H1 (cell line): ENCODE measurements around the gene BSG. TPM values are rescaled to one million over a fixed set of nuclear protein-coding genes. Genes with fewer than 3 reads are reported as not detected.
A peak's percentile ranks its signal among the peaks of the same experiment; 100 is the strongest.

Experiments
- CTCF ChIA-PET: fragments of 300-600 bp; sonication (Branson Sonifier 250); formaldehyde crosslinking; loops from one replicate; lab custom pipeline; 2021; ENCODE audit not compliant: partially characterized antibody; lab: Charles Lee
- POLR2A ChIA-PET: fragments of 300-600 bp; sonication (Branson Sonifier 250); formaldehyde crosslinking; loops from one replicate; lab custom pipeline; 2021; ENCODE audit warnings: inconsistent platforms; ENCODE audit not compliant: partially characterized antibody; lab: Charles Lee
- DNase-seq, 2 experiments: peaks; one replicate each; pipeline versions ENCODE4 v3.0.0 to v3.0.0-alpha.2; 2010 to 2022; ENCODE audit warnings: low spot score in 2 of 2, low read depth in 1 of 2, mixed read lengths in 1 of 2
- FAIRE-seq: peaks from 2 replicates; lab custom pipeline; 2011; peaks lifted over from hg19 to GRCh38; lab: Jason Lieb, UNC
- H2AFZ ChIP-seq: 2 replicates; pipeline ENCODE4 v1.8.1; 2012; ENCODE audit warnings: low read length, inconsistent platforms
- H2AK5ac ChIP-seq: 2 replicates; pipeline ENCODE4 v1.6.1; 2013; ENCODE audit warnings: low read depth, low read length
- H2BK120ac ChIP-seq: replicated peaks from 2 replicates; pipeline ENCODE3; 2013; ENCODE audit warnings: low read depth, low read length, inconsistent platforms
- H2BK12ac ChIP-seq: 2 replicates; pipeline ENCODE4 v1.6.1; 2013; ENCODE audit warnings: low read depth, low read length
- H2BK15ac ChIP-seq: 2 replicates; pipeline ENCODE4 v1.6.1; 2013; ENCODE audit warnings: low read length
- H2BK20ac ChIP-seq: 2 replicates; pipeline ENCODE4 v1.6.1; 2013; ENCODE audit warnings: low read length
- H2BK5ac ChIP-seq: 2 replicates; pipeline ENCODE4 v1.6.1; 2013; ENCODE audit warnings: low read depth, low read length
- H3K14ac ChIP-seq: 2 replicates; pipeline ENCODE4 v1.6.1; 2013; ENCODE audit warnings: inconsistent platforms; ENCODE audit not compliant: insufficient read length
- H3K18ac ChIP-seq: 2 replicates; pipeline ENCODE4 v1.6.1; 2013; ENCODE audit warnings: low read length; ENCODE audit errors: extremely low read depth
- H3K23ac ChIP-seq: 2 replicates; pipeline ENCODE4 v1.6.1; 2013; ENCODE audit warnings: inconsistent platforms; ENCODE audit not compliant: insufficient read length
- H3K23me2 ChIP-seq: 2 replicates; pipeline ENCODE4 v1.6.1; 2013; ENCODE audit warnings: low read depth, low read length
- H3K27ac ChIP-seq: 2 replicates; pipeline ENCODE4 v1.6.1; 2011; ENCODE audit warnings: low read depth, low read length, inconsistent platforms
- H3K27me3 ChIP-seq, 4 experiments: replicated peaks in 1 of 4; 1 replicate in 1 of 4; 2 replicates in 3 of 4; pipeline versions ENCODE4 v1.6.1 to v1.8.1; 2011 to 2013; ENCODE audit warnings: low read length in 3 of 4, mild to moderate bottlenecking in 3 of 4, inconsistent platforms in 2 of 4, mixed read lengths in 2 of 4, moderate library complexity in 1 of 4; ENCODE audit not compliant: control insufficient read depth in 3 of 4, insufficient read depth in 3 of 4; ENCODE audit errors: extremely low read depth in 1 of 4
- H3K36me3 ChIP-seq, 4 experiments: 2 replicates each; pipeline versions ENCODE4 v1.6.1 to v1.8.1; 2011 to 2013; ENCODE audit warnings: mild to moderate bottlenecking in 4 of 4, low read length in 3 of 4, moderate library complexity in 2 of 4, control low read depth in 1 of 4, inconsistent platforms in 1 of 4; ENCODE audit not compliant: insufficient read depth in 4 of 4, control insufficient read depth in 2 of 4
- H3K4ac ChIP-seq: replicated peaks from 2 replicates; pipeline ENCODE3; 2013; ENCODE audit warnings: low read length, low read depth, mixed read lengths, inconsistent platforms; ENCODE audit not compliant: insufficient read length
- H3K4me1 ChIP-seq, 4 experiments: replicated peaks in 1 of 4; 1 replicate in 1 of 4; 2 replicates in 3 of 4; pipeline versions ENCODE4 v1.6.1 to v1.8.1; 2011 to 2013; ENCODE audit warnings: low read length in 3 of 4, inconsistent platforms in 2 of 4, mixed read lengths in 1 of 4; ENCODE audit not compliant: insufficient read depth in 4 of 4, control insufficient read depth in 3 of 4
- H3K4me2 ChIP-seq, 2 experiments: 2 replicates each; pipeline versions ENCODE4 v1.6.1 to v1.8.1; 2011 to 2013; ENCODE audit warnings: low read depth in 2 of 2, low read length in 2 of 2, control low read depth in 1 of 2, inconsistent platforms in 1 of 2, mild to moderate bottlenecking in 1 of 2; ENCODE audit not compliant: insufficient read depth in 1 of 2
- H3K4me3 ChIP-seq, 4 experiments: fragments of 200-600, 300-600 bp in 1 of 4; sonication (generic), shearing (Covaris generic), sonication (Bioruptor Twin) in 1 of 4; 2 replicates each; pipeline versions ENCODE4 v1.5.1 to v1.8.1; 2011 to 2016; ENCODE audit warnings: low read length in 4 of 4, low read depth in 3 of 4, control low read depth in 2 of 4, inconsistent platforms in 2 of 4, mild to moderate bottlenecking in 2 of 4, mixed read lengths in 1 of 4, moderate library complexity in 1 of 4; ENCODE audit not compliant: insufficient read depth in 2 of 4; ENCODE audit errors: extremely low read depth in 1 of 4
- H3K56ac ChIP-seq: replicated peaks from 2 replicates; pipeline ENCODE3; 2013; ENCODE audit warnings: low read depth, mild to moderate bottlenecking, mixed read lengths, low read length, inconsistent platforms; ENCODE audit not compliant: insufficient read length
- H3K79me1 ChIP-seq: 2 replicates; pipeline ENCODE4 v1.6.1; 2013; ENCODE audit warnings: low read depth, low read length, control low read depth
- H3K79me2 ChIP-seq, 2 experiments: 2 replicates each; pipeline versions ENCODE4 v1.6.1 to v1.8.1; 2012 to 2013; ENCODE audit warnings: low read length in 2 of 2, mild to moderate bottlenecking in 2 of 2, inconsistent platforms in 1 of 2; ENCODE audit not compliant: insufficient read depth in 2 of 2, control insufficient read depth in 1 of 2
- H3K9ac ChIP-seq, 4 experiments: replicated peaks in 1 of 4; 1 replicate in 1 of 4; 2 replicates in 3 of 4; pipeline versions ENCODE4 v1.6.1 to v1.8.1; 2011 to 2013; ENCODE audit warnings: low read depth in 3 of 4, low read length in 3 of 4, control low read depth in 2 of 4, mild to moderate bottlenecking in 2 of 4, moderate library complexity in 2 of 4, inconsistent platforms in 1 of 4; ENCODE audit errors: extremely low read depth in 1 of 4
- H3K9me3 ChIP-seq, 2 experiments: 2 replicates each; pipeline versions ENCODE4 v1.6.1 to v1.8.1; 2012 to 2013; ENCODE audit warnings: mild to moderate bottlenecking in 2 of 2, moderate library complexity in 2 of 2, control low read depth in 1 of 2, inconsistent platforms in 1 of 2, low read depth in 1 of 2, low read length in 1 of 2, mixed read lengths in 1 of 2; ENCODE audit not compliant: insufficient read depth in 2 of 2
- H4K20me1 ChIP-seq, 2 experiments: replicated peaks in 1 of 2; 2 replicates each; pipeline versions ENCODE3 to v1.8.1; 2011 to 2013; ENCODE audit warnings: inconsistent platforms in 2 of 2, low read length in 2 of 2, mild to moderate bottlenecking in 1 of 2; ENCODE audit not compliant: insufficient read depth in 2 of 2, control insufficient read depth in 1 of 2
- H4K5ac ChIP-seq: 2 replicates; pipeline ENCODE4 v1.6.1; 2013; ENCODE audit warnings: low read length, low read depth, mixed read lengths, inconsistent platforms; ENCODE audit not compliant: insufficient read length
- H4K8ac ChIP-seq: 2 replicates; pipeline ENCODE4 v1.8.0; 2013; ENCODE audit warnings: mild to moderate bottlenecking, moderate library complexity, low read length, inconsistent platforms; ENCODE audit not compliant: insufficient read depth; ENCODE audit errors: extremely low read depth
- H4K91ac ChIP-seq: replicated peaks from 2 replicates; pipeline ENCODE3; 2013; ENCODE audit warnings: low read length, mixed read lengths, inconsistent platforms; ENCODE audit not compliant: insufficient read length
- EGR1 ChIP-seq: IDR thresholded peaks from 2 replicates; pipeline ENCODE4 v1.6.1; 2011; ENCODE audit warnings: low read depth, low read length, borderline replicate concordance
- HDAC2 ChIP-seq, 2 experiments: fragments of 300-600 bp in 1 of 2; sonication (generic) in 1 of 2; IDR thresholded peaks; 2 replicates each; pipeline ENCODE4 v1.6.1; 2011 to 2012; ENCODE audit warnings: low read depth in 2 of 2, low read length in 2 of 2, mild to moderate bottlenecking in 2 of 2, moderate library complexity in 2 of 2, borderline replicate concordance in 1 of 2, inconsistent platforms in 1 of 2
- KDM1A ChIP-seq: fragments of 200-600, 300-600 bp; sonication (generic); IDR thresholded peaks from 2 replicates; pipeline ENCODE4 v1.7.1; 2016; ENCODE audit warnings: mild to moderate bottlenecking, low read length, borderline replicate concordance
- MAX ChIP-seq: IDR thresholded peaks from 2 replicates; pipeline ENCODE4 v1.6.1; 2012; ENCODE audit warnings: inconsistent platforms
- RAD21 ChIP-seq, 2 experiments: IDR thresholded peaks in 1 of 2; conservative IDR thresholded peaks in 1 of 2; 2 replicates each; pipeline ENCODE4 v1.6.1; 2011; ENCODE audit warnings: low read depth in 2 of 2, low read length in 2 of 2, improper control_type of control experiment in 1 of 2, inconsistent platforms in 1 of 2, mild to moderate bottlenecking in 1 of 2, moderate library complexity in 1 of 2
- RBBP5 ChIP-seq: IDR thresholded peaks from 2 replicates; pipeline ENCODE4 v1.7.1; 2012; ENCODE audit warnings: low read depth, mild to moderate bottlenecking, inconsistent platforms, low read length, moderate library complexity, borderline replicate concordance
- RNF2 ChIP-seq: fragments of 200-900, 300-1000 bp; sonication (generic); IDR thresholded peaks from 2 replicates; pipeline ENCODE4 v1.7.1; 2016; ENCODE audit warnings: borderline replicate concordance, low read depth, mild to moderate bottlenecking, antibody characterized with exemption, low read length; ENCODE audit not compliant: poor library complexity, severe bottlenecking; ENCODE audit errors: missing control alignments
- SUZ12 ChIP-seq: fragments of 200-600 bp; sonication (generic); IDR thresholded peaks from 2 replicates; pipeline ENCODE4 v1.6.1; 2012; ENCODE audit warnings: mild to moderate bottlenecking, inconsistent platforms, low read length, moderate library complexity, mixed read lengths
- TAF7 ChIP-seq: optimal IDR thresholded peaks from 2 replicates; pipeline ENCODE3; 2011; ENCODE audit warnings: low read depth, mild to moderate bottlenecking, inconsistent platforms, low read length, moderate library complexity, borderline replicate concordance
- WGBS, 2 experiments: shearing (Covaris generic) in 1 of 2; methylation state at CpG; one replicate each; pipeline versions ENCODE4 v1.1.6 to v1.1.7; 2013 to 2015; ENCODE audit warnings: low lambda C conversion rate in 2 of 2, mixed read lengths in 2 of 2, inconsistent platforms in 1 of 2, low coverage in 1 of 2, missing lambda C conversion rate in 1 of 2; ENCODE audit not compliant: insufficient replicate concordance in 2 of 2, insufficient coverage in 1 of 2, insufficient read length in 1 of 2; ENCODE audit errors: extremely low coverage in 1 of 2, missing lambda C conversion rate in 1 of 2; 5-methylcytosine and 5-hydroxymethylcytosine counted together
- polyA plus RNA-seq, 7 experiments: library from polyadenylated mRNA; depleted of rRNA in 3 of 7; stranded (reverse) in 5 of 7; unstranded in 2 of 7; fragments of >200 nt in 5 of 7; fragments of 200-250 nt in 2 of 7; gene quantifications; 1 replicate in 5 of 7; 2 replicates in 1 of 7; 4 replicates in 1 of 7; pipeline versions ENCODE4 v1.2.1 to v1.2.3, GENCODE V29; 2011 to 2013; ENCODE audit warnings: missing spikeins in 2 of 7, mixed read lengths in 2 of 7
- total RNA-seq: library from RNA; stranded (reverse); fragmentation: NEBNext Ultra II Directional; extraction: Animal tissue kit (Norgen Biotek cat#: 25700); gene quantifications from 2 replicates; pipeline ENCODE4 v1.2.1, GENCODE V29; 2021

BSG gene
- total and polyA plus RNA-seq, 2 of the 8 experiments (the other 6 are each of a cell fraction or from before 2014, with no cell fraction given): 726 to 1,055 TPM

DNA sequence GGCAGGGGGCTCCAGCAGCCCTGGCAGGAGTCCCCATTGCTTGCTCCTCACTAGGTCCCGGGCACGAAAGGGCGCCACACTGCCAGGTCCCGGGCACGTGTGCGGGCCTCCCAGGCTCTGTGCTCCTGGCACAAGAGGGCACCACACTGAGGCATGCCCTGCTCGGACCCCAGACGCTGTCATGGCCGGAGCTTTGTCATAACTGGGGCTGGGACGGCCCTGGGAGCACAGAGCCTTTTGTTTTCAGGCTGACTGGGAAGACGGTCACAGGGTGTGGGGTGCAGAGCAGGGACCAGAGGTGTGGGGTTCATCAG lies 7.4 kb downstream of the BSG start:
- POLR2A ChIA-PET: interaction anchor here (0.6 to 0.8 kb wide), 2 partner anchors 23 to 36 kb away, joined by 3 read pairs; partner anchors contain the start of gene GZMM
- Histone ChIP-seq H3K79me1 (peaks cover 14% of the 10 kb centered on the region), H2BK5ac (no peak overlapping the region), H3K4ac (no peak overlapping the region), H3K56ac (no peak overlapping the region), H3K79me2 (peaks cover 36 to 58% of the 10 kb centered on the region in 2 experiments), H4K91ac (no peak overlapping the region), H4K8ac (peak overlapping the region; percentile 29; the same call in 1 of the 2 replicates), H3K4me2 (no peak overlapping the region), H3K27ac (no peak overlapping the region), H2AFZ (no peak overlapping the region), H3K18ac (no peak overlapping the region), H4K20me1 (peaks cover 44 to 52% of the 10 kb centered on the region in 2 experiments), H3K36me3 (peaks cover 10 to 48% (median 27%) of the 10 kb centered on the region in 4 experiments; a peak in 6 of 8 replicates), H3K9me3 (no peaks in the 10 kb centered on the region), H3K4me1 (peaks cover 0 to 18% (median 9%) of the 10 kb centered on the region in 4 experiments; a peak in 5 of 7 replicates), H2BK120ac (no peak overlapping the region), H2BK12ac (no peak overlapping the region), H3K27me3 (no peaks in the 10 kb centered on the region), H2BK15ac (no peak overlapping the region), H4K5ac (no peak overlapping the region), H3K9ac (no peak overlapping the region), H3K4me3 (no peak overlapping the region), H2AK5ac (no peak overlapping the region), H3K23me2 (no peaks in the 10 kb centered on the region; the same call in 1 of the 2 replicates), H3K14ac (no peak overlapping the region), H2BK20ac (no peak overlapping the region), H3K23ac (no peak overlapping the region)
- WGBS, 2 experiments: 91% methylated on average over 11 of the region's 11 CpGs; no CpG with 5 or more reads in 1 of the 2 experiments
- DNase-seq (no peak), FAIRE-seq (no peak)
- CTCF ChIA-PET: no interaction called here
- TF ChIP-seq KDM1A: no peak
- TF ChIP-seq EGR1: no peak
- TF ChIP-seq TAF7: no peak
- no peak for TF ChIP-seq MAX
- no peak for TF ChIP-seq RNF2
- no peak for TF ChIP-seq RBBP5
- no peak for TF ChIP-seq SUZ12
- no peak for TF ChIP-seq HDAC2 (IDR thresholded peaks at IDR 0.05; ENCODE audit: borderline replicate concordance in 1 of 2, low read depth in 2 of 2, low read length in 2 of 2)
- no peak for TF ChIP-seq RAD21 (IDR thresholded peaks at IDR 0.05 in 1 of 2, conservative IDR thresholded peaks at IDR 0.05 in 1 of 2; ENCODE audit: low read depth in 2 of 2, low read length in 2 of 2)
